Rectal smooth muscle tissue (tissue), 1 donor: ENCODE data around the gene GPRIN3.

Source experiments
- H3K27ac ChIP-seq: one replicate; pipeline ENCODE4 v1.7.0; 2013; ENCODE audit warnings: low read depth, low read length, inconsistent platforms
- H3K27me3 ChIP-seq: one replicate; pipeline ENCODE4 v1.7.0; 2013; ENCODE audit warnings: low read length; ENCODE audit not compliant: control insufficient read depth, insufficient read depth
- H3K36me3 ChIP-seq: one replicate; pipeline ENCODE4 v1.7.0; 2013; ENCODE audit warnings: low read length; ENCODE audit not compliant: control insufficient read depth, insufficient read depth
- H3K4me1 ChIP-seq: one replicate; pipeline ENCODE4 v1.7.0; 2013; ENCODE audit warnings: low read length; ENCODE audit not compliant: control insufficient read depth, insufficient read depth
- H3K4me3 ChIP-seq: one replicate; pipeline ENCODE4 v1.7.0; 2013; ENCODE audit warnings: low read length
- H3K9ac ChIP-seq: one replicate; pipeline ENCODE4 v1.7.0; 2013; ENCODE audit warnings: low read length

The GPRIN3 gene

GRCh38 chr4:89248879-89249281, 58.7 kb downstream of the GPRIN3 start:
- Histone ChIP-seq H3K27me3 (no peaks in the 10 kb centered on the region), H3K36me3 (peaks cover 10% of the 10 kb centered on the region), H3K27ac (no peak overlapping the region), H3K9ac (no peak overlapping the region), H3K4me1 (no peaks in the 10 kb centered on the region), H3K4me3 (no peak overlapping the region)

- no peak overlapping the region for H3K9ac ChIP-seq
- no peak overlapping the region for H3K4me3 ChIP-seq
- no peaks in the 10 kb centered on the region for H3K27me3 ChIP-seq
- H3K4me1 ChIP-seq, result no peaks in the 10 kb centered on the region
- no peak overlapping the region for H3K27ac ChIP-seq
- peaks cover 10% of the 10 kb centered on the region for H3K36me3 ChIP-seq
Measured at GRCh38 chr4:89247951-89248350, 59.6 kb downstream of the GPRIN3 start.

- Histone ChIP-seq H3K27ac (no peak overlapping the region), H3K36me3 (peaks cover 10% of the 10 kb centered on the region), H3K9ac (no peak overlapping the region), H3K4me1 (no peaks in the 10 kb centered on the region), H3K4me3 (no peak overlapping the region), H3K27me3 (no peaks in the 10 kb centered on the region)
Measured at GRCh38 chr4:89245459-89245858, 62.1 kb downstream of the GPRIN3 start.

GRCh38 chr4:89243733-89244252, 63.8 kb downstream of the GPRIN3 start:
- Histone ChIP-seq H3K4me1 (no peaks in the 10 kb centered on the region), H3K9ac (no peak overlapping the region), H3K27me3 (no peaks in the 10 kb centered on the region), H3K27ac (no peak overlapping the region), H3K4me3 (no peak overlapping the region), H3K36me3 (no peaks in the 10 kb centered on the region)

GRCh38 chr4:89242864-89243732, 64.5 kb downstream of the GPRIN3 start:
- no peak overlapping the region for H3K9ac ChIP-seq
- no peak overlapping the region for H3K4me3 ChIP-seq
- no peaks in the 10 kb centered on the region for H3K27me3 ChIP-seq
- no peaks in the 10 kb centered on the region for H3K4me1 ChIP-seq
- no peak overlapping the region for H3K27ac ChIP-seq
- no peaks in the 10 kb centered on the region for H3K36me3 ChIP-seq

GRCh38 chr4:89242216-89242615, 65.4 kb downstream of the GPRIN3 start:
- Histone ChIP-seq H3K27me3 (no peaks in the 10 kb centered on the region), H3K9ac (no peak overlapping the region), H3K4me3 (no peak overlapping the region), H3K36me3 (no peaks in the 10 kb centered on the region), H3K4me1 (no peaks in the 10 kb centered on the region), H3K27ac (no peak overlapping the region)

GRCh38 chr4:89230271-89230670, 77.3 kb downstream of the GPRIN3 start:
- Histone ChIP-seq H3K36me3 (no peaks in the 10 kb centered on the region), H3K27me3 (no peaks in the 10 kb centered on the region)

GRCh38 chr4:89226665-89227574, 80.7 kb downstream of the GPRIN3 start:
- no peak overlapping the region for H3K4me3 ChIP-seq
- no peaks in the 10 kb centered on the region for H3K4me1 ChIP-seq
- no peaks in the 10 kb centered on the region for H3K27me3 ChIP-seq
- H3K27ac ChIP-seq, result no peak overlapping the region
- no peaks in the 10 kb centered on the region for H3K36me3 ChIP-seq
- no peak overlapping the region for H3K9ac ChIP-seq

More at GRCh38 chr4:89230271-89230670, 77.3 kb downstream of the GPRIN3 start:
- Histone ChIP-seq H3K4me1 (no peaks in the 10 kb centered on the region), H3K4me3 (no peak overlapping the region), H3K27ac (no peak overlapping the region), H3K9ac (no peak overlapping the region)

- Histone ChIP-seq H3K27ac (no peak overlapping the region), H3K4me3 (no peak overlapping the region), H3K36me3 (no peaks in the 10 kb centered on the region)
Measured at GRCh38 chr4:89222170-89222569, 85.4 kb downstream of the GPRIN3 start.

GRCh38 chr4:89221167-89221867, 86.3 kb downstream of the GPRIN3 start:
- H3K4me1 ChIP-seq, result no peaks in the 10 kb centered on the region
- no peak overlapping the region for H3K27ac ChIP-seq
- H3K27me3 ChIP-seq, result no peaks in the 10 kb centered on the region
- no peaks in the 10 kb centered on the region for H3K36me3 ChIP-seq
- no peak overlapping the region for H3K4me3 ChIP-seq
- H3K9ac ChIP-seq, result no peak overlapping the region

More at GRCh38 chr4:89222170-89222569, 85.4 kb downstream of the GPRIN3 start:
- Histone ChIP-seq H3K27me3 (no peaks in the 10 kb centered on the region), H3K9ac (no peak overlapping the region), H3K4me1 (no peaks in the 10 kb centered on the region)

GRCh38 chr4:89218587-89218986, 89.0 kb downstream of the GPRIN3 start:
- no peaks in the 10 kb centered on the region for H3K4me1 ChIP-seq
- no peak overlapping the region for H3K27ac ChIP-seq
- no peaks in the 10 kb centered on the region for H3K36me3 ChIP-seq
- no peaks in the 10 kb centered on the region for H3K27me3 ChIP-seq
- no peak overlapping the region for H3K4me3 ChIP-seq
- no peak overlapping the region for H3K9ac ChIP-seq

GRCh38 chr4:89217604-89218003, 90.0 kb downstream of the GPRIN3 start:
- Histone ChIP-seq H3K4me3 (no peak overlapping the region), H3K36me3 (no peaks in the 10 kb centered on the region), H3K27me3 (no peaks in the 10 kb centered on the region), H3K9ac (no peak overlapping the region), H3K4me1 (no peaks in the 10 kb centered on the region), H3K27ac (no peak overlapping the region)
